RPMI7951 (cell line): ENCODE measurements around the gene RTP1. TPM values are rescaled to one million over a fixed set of nuclear protein-coding genes. Genes with fewer than 3 reads are reported as not detected.
A peak's percentile ranks its signal among the peaks of the same experiment; 100 is the strongest.
"Not testable (repeated sequence)": the region's sequence is repeated elsewhere in the genome, so short reads cannot be mapped to it uniquely, and the experiment has no call there.

ENCODE experiments used
- DNase-seq: peaks from one replicate; pipeline ENCODE4 v3.0.0-alpha.2; 2012; ENCODE audit warnings: low read depth
- total RNA-seq: library from RNA; depleted of rRNA; stranded (reverse); fragments of >200 nt; shearing (Covaris generic); gene quantifications from 2 replicates; pipeline ENCODE4 v1.2.3, GENCODE V29; 2014

Gene RTP1
- total RNA-seq, 1 experiment from 2014 or later, result not detected

DNA sequence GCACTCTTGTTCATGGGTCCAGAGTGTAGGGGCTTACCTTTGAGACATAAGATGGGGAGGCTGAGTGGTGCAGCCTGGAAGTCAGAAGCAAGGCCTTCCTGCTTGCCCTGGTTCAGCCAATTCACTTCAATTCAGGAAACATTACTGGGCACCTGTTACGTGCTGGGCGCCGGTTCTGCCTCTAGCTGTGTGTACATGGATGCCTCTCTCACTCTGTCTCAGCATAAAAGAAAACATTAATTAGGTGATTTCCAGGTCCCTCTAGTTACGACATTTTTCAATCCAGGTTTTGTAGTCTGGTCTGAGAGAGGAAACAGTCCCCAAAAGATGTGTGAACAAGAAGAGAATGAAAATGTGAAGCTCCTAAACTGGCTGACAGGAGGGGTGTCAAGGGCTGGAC, 1.2 kb downstream of the RTP1 start:
- no peak for DNase-seq

DNA sequence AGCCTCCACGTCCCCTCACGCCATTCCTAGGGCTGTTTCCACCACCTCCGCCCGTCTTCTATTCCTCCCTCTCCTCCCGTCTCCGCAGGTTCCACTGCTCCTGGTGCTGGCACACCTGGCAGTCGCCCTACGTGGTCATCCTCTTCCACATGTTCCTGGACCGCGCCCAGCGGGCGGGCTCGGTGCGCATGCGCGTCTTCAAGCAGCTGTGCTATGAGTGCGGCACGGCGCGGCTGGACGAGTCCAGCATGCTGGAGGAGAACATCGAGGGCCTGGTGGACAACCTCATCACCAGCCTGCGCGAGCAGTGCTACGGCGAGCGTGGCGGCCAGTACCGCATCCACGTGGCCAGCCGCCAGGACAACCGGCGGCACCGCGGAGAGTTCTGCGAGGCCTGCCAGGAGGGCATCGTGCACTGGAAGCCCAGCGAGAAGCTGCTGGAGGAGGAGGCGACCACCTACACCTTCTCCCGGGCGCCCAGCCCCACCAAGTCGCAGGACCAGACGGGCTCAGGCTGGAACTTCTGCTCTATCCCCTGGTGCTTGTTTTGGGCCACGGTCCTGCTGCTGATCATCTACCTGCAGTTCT, 2.3 kb downstream of the RTP1 start:
- not testable (repeated sequence) for DNase-seq

DNA sequence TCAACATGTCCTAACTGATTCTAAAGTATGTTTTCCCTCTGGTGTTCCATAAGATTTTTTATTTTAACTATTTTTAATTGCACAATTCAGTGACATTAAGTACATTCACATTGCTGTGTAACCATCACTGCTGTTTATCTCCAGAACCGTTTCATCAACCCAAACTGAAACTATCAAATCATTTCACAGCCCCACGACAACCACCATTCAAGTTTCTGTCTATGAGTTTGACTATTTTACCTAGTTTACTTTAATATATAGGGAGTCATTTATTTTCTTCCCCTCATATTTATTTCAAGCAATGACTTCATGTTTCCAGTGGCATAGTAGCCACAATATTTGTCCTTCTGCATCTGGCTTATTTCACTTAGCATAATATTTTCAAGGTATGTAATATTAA, 8.4 kb downstream of the RTP1 start:
- DNase-seq, result no peak

DNA sequence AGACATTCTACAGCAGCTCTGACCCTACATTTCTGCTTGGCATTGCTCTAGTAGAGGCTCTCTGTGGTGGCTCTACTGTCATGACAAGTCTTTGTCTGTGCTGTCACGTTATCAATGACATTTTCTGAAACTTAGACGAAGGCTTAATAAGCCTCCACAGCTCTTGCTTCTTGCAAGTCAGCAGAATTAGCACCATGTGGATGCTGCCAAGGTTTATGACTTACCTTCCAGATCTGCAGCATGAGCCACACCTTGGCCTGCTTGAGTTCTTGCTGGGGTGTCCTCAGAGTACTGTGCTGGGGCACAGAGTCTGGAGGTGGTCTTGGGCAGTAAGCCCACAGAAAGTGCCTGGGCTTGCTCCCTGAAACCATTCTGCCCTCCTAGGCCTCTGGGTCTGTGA, 9.8 kb downstream of the RTP1 start:
- no peak for DNase-seq

DNA sequence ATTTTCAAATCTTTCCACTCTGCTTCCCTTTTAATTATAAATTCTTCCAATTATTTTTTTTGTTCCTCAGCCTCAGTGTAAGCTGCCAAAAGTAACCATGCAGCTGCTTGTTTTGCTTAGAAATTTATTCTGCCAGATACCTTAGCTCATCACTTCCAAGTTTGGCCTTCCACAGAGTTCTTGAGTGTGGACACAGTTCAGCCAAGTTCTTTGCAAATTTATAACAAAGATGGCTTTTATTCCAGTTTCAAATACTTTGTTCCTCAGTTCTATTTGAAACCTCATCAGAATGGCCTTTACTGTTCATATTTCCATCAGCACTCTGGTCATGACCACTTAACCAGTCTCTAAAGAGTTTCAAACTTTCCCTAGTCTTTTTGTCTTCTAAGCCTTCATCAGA, 10.3 kb downstream of the RTP1 start:
- DNase-seq, result no peak

DNA sequence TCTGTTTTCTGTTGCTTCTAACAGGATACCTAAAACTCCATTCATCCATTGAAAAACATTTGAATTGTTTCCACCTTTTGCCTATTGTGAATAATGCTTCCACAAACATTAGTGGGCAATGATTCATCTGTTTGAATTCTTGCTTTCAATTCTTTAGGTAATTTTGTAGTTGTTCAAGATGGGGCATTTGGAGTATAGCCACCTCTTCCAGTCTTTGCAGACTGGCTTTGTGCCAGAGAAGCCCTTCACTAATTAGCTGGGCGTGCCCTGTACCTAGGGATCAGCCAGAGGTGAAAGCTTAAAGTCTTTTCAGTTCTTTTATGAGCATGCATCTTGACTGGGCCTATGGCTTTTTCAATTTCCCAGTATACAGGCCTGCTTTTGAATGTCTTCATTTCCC, 10.9 kb downstream of the RTP1 start:
- DNase-seq, result no peak

DNA sequence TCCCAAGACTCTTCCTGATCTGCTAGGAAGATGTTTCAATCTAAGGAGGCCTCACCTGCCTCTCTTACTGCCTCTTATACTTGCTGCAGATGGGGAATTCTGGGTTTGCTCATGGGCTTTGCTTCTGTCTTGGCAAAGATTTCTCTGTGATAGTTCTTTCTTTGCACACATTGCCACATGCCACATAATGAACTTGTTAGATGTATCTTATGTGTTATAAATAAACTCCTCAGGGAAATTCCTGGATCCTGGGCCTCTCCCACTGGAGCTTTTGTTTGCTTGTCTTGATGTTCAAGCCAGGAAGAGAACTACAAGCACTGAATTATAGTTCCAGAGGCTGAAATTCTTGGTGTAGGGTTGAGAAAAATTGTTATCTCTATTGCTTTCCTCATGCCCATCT, 12.2 kb downstream of the RTP1 start:
- no peak for DNase-seq

DNA sequence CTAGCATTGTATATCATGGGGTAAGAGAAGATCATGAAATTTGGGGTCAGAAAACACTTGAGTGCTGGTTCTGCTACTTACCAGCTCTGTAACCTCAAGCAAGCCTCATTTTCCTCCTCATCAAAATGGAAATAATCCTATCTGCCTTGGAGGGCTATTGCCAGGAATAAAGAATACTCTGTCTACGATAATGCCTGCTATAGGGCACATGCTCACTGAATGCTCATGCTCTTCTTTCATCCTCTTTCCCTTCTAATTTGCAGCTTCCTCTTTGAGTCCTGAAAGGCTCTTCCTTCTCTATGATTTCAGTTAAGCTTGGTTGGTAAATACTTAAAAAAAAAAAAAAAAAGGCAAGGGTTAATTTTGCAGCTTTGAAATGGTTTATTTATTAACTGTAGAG, 12.8 kb downstream of the RTP1 start:
- no peak for DNase-seq

DNA sequence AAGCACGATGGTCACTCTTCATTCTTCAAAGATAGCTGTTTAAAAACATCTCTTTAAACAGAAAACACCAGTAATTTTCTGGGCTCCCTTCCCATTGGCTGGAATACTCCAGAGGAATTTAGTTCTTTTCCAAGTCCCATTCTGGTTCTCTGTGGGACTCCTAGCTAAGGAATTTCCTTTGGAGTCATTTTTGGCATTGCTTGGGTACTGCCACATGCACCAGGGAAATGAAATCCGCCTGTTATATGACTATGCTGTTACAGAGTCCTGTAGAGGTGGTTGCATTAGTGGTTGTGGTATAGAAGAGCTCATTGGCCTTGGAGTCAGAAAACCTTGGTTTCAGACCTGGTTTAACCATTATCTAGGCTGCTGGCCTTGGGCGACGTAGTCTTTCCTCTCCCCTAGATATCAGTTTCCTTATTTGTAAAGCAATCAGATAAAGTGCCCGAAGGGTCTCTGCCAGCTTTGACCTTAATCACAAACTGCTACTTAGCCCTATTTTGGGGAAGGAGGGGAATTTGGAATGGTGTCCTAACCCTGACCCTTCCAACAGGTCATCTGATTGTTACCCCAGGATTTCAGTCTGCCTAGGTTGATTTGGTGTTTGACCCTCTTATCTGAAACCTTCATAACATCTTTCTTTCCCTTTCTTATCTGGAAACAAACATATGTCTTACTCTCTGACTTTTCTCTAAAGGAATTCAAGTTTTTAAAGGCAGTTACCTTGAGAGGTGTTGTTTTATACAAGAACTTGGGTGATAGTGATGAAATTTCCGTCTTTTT, 13.4 kb downstream of the RTP1 start:
- no peak for DNase-seq

DNA sequence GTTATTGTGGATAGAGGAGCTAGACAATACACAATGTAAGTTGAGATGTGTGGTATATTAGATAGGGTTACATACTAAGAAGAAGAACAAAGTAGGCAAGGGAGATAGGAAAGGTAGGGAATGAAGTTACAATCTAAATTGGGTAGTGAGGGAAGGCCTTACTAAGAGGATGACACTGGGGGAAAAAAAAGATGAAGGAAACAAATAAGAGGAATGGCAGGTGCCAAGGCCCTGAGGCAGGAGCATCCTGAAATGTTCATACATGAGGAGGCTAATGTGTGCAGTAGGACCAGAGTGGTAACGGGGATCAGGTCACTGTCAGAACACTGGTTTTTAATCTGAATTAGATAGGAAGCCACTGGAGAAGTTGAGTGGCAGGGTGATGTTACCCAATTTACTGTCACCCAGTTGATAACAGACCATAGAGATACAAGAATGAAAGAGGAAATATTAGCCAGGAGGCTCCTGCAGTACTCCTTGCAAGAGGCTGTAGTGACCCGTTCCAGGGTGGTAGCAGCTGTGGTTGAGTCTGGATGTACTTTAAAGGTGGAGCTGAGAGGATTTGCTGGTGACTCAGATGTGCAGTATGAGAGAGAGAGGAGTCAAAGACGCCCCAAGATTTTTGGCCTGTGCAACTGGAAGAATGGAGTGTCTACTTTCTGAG, 14.4 kb downstream of the RTP1 start:
- DNase-seq, result peak; percentile 3

DNA sequence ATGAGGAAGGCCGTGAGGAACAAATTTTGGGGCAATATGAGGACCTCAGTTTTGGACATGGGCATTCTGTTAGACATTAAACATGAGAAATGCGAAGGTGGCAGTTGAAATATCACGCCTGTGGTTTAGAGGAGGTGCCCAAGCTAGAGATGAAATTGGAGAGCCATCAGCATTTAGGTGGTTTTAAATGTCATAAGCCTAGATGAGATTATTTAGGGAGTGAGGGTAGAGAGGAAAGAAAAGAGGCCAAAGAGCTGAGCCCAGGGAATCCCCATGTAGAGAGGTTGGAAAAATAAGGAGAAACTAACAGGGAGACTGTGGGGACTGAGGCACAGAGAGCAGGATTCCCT, 14.9 kb downstream of the RTP1 start:
- no peak for DNase-seq

DNA sequence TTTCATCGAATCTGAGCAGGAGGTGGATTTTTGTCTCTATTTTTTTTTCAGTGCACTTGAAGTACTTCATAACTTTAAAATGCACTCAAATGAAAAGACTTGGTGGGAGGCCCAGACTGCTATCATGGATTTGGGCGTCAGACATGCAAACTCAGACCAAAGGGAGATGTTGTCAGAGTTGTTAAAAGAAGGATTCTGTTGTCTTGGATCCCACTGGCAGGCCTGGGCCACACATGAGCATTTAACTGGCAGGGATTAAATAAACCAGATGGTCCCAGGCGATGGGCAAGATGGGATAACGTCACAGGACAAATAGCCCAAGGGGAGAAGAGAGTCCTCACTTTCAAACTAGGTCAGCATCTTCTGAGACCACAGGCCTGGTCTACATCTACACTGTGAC, 15.4 kb downstream of the RTP1 start:
- DNase-seq, result no peak

DNA sequence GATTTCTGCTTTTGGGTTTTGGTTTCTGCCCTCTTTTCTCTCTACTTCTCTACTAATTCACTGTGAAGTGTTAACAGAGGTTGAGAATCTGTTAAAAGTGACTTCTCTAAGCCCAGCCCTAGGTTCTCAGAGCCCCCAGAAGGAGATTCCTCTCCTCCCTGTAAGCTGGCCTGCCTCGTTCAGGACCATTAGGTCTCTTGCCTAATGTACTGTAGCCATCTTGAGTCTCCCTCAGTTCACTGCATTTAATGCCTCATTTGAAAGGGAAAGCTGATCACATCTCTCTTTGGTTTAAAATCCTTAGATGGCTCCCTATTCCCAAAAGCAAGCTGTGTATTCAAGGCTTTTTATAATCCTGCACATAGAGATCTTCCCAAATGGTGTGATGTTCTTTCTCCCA, 16.3 kb downstream of the RTP1 start:
- no peak for DNase-seq

DNA sequence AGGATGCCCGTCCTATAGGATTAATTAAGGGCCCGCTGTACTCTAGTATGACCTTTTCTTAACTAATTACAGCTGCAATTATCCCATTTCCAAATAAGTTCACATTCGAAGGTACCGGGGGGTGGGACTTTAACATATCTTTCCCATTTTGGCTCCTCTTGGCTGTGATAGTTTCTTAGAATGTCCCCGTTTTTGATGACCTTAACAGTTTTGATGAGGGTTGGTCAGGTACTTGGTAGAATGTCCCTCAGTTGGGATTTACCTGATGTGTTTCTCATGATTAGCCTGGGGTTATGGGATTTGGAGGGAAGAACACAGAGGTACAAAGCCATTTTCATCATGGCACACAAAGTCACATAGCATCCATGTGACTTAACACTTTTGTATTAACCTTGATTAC, 18.2 kb downstream of the RTP1 start:
- DNase-seq, result no peak

DNA sequence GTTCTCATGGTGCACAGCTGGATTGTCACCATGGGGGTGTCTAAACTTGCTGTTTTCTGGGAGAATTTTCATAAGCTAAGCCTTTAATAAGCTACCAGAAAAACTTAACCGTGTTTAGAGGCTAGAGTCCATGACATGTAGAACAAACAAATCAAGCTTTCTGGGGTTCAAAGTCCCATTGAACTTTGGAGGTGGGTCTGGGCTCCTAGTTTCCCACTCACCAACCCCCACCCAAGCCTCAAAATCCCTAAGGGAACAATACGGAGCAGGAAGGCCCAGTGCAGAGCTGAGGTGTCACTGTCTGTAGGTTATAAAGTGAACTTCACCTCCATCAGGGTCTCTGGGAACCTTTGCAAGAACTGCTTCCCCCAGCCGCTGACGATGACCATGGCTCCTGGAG, 25.5 kb downstream of the RTP1 start:
- DNase-seq, result no peak

DNA sequence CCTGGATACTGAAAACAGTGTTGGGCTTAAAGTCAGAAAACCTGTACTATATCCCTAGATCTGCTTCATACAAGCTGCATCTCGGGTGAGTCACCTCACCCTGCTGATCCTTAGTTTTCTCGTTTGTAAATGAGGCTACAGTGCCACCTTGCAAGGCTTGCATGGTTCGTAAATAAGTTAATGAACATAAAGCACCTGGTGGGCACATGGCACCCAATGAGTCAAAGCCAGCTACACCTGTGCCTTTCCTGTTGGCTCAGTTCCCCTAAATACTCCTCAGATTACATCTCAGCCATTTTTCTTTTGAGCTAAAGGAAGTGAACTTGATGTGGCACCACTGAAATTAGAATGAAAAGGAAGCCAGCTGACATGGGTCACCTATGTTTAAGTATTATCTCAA, 26.5 kb downstream of the RTP1 start:
- no peak for DNase-seq

DNA sequence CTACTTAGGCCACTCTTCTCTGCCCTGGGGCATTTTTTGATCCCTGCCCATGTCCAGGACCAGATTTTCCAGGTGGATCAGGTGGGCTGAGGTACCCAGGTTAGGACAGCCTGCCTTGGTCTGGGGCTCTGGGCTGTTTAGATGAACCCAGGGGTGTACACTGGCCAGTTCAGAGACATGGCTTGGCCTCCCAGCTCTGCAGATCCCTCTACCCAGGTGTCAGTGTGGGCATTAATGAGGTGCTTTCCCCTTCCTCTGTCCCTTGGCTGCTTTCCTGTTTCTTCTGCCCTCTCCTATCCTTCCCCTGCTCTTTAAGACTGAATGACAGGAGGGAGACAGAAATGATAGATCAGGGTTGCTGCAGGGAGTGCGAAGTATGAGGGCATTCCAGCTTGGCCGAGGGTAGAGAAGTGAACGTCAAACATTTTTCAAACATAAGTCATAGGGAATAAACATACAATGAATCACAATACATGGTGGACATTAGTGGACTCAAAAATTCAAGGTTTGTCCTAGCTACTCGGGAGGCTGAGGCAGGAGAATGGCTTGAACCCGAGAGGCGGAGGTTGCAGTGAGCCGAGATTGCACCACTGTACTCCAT, 30.5 kb downstream of the RTP1 start:
- no peak for DNase-seq

DNA sequence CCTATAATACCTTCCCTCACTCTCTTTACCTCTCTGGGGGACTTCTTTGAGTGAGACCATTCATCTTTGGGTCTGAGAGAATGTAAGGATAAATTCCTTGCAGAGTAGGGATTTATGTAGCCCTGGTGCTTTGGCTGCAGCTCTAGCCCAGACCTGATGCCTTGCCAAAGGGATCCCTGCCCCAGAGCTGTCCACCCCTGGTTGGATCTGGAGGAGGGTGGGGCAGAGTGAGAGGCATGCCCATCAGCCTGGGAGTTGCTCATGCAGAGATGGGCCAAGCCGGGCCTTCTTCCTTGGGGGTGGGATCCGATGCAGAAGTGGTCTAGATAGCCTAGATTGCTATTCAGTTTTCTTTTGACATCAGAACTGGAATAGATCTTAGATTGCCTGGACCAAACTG, 31.5 kb downstream of the RTP1 start:
- DNase-seq, result no peak

DNA sequence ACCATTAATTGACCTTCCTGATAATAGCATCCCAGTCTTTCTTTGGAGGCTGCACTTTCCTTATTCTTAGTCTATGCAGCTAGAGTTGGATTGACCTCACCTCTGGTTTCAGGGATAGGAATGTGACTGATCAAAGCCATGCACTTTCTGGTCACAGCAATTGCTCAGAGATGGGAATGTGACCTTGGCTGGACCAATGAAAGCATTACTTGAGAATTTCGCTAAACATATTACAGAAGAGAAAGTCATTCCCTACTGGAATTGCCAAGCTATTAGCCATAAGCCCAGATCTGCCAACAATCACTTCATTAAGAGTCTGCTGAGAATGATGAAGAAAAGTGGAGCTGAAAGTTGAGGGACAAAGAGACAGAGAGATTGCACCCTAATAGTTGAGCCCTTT, 32.7 kb downstream of the RTP1 start:
- no peak for DNase-seq

DNA sequence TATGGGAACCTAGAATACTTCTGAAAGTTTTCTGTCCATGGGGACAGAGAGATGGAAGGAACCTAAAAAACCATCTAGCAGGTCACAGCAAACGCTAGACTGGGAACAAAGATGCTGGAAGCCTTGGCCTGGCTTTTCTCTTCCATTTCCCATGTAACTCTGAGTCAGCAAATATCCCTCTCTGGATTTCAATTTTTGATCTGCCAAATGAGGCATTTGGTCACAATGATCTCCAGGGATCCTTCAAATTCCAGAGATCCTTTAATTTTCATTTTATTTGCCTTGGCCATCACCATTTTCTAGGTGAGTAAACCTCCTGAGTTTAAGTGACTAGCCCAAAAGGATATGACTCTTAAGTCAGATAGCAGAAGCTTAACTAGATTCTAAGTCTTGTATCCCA, 39.7 kb downstream of the RTP1 start:
- no peak for DNase-seq

DNA sequence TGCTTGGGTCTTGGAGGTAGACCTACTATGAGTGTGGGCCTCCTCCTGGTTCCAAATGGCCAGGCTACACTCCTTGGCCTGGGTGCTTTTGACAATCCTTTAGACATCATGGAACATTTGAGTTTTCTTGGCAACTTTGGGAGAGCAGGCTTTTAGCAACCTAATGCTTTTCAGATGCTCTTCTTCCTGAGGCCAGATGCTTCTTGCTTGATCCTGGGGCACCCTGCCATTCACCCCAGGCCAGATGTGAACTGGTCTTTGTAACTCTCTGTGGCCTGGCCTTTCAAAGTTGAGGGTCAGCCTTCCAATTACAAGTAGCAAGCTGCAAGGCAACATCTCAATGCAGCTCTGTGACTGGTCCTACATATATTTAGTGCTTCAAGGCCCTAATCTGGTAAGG, 40.5 kb downstream of the RTP1 start:
- DNase-seq, result no peak

DNA sequence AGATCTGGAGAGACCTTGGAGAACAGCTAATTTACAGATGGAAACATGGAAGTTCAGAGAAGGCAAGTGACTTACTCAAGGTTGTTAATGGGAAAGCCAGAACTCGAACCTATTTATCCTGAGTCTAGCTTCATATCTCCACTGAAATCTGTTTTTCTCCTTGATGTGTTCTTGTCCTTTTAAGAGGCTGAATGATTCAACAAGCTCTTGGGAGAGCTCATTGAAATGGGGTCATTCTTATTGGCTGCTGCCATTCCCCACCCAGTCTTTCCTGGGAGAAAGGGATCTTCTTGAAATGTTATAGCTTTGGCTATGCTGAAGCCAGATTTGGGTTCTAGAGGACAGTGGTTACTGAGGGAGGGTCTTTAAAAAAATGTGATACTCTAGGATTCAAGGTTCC, 41.0 kb downstream of the RTP1 start:
- no peak for DNase-seq

DNA sequence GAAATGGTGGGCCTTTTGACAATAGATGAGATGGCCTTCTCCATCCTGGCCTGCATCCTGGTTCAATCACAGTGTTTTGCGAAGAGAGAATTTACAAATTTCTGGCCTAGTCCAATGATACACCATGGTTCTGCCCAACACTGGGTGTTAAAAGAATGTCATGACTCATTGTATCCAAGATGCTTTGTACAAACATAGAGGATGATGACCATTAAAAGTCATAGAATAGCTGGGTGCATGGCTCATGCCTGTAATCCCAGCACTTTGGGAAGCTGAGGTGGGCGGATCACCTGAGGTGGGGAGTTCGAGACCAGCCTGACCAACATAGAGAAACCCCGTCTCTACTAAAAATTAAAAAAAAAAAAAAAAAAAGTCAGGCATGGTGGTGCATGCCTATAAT, 41.5 kb downstream of the RTP1 start:
- DNase-seq, result not testable (repeated sequence)
